HFFc6 (cell line): ENCODE results near the gene SLC6A8. TPM values are rescaled to one million over a fixed set of nuclear protein-coding genes. Genes with fewer than 3 reads are reported as not detected.
"Not testable (repeated sequence)": the region's sequence is repeated elsewhere in the genome, so short reads cannot be mapped to it uniquely, and the experiment has no call there.

ENCODE experiments used
- DNase-seq: peaks from one replicate; pipeline ENCODE4 v3.0.0-alpha.2; 2018
- H3K27ac Mint-ChIP-seq: 2 replicates; pipeline ENCODE4 v1.8.0; 2020; ENCODE audit warnings: mild to moderate bottlenecking, mixed read lengths
- H3K27me3 Mint-ChIP-seq: 2 replicates; pipeline ENCODE4 v1.8.0; 2021; ENCODE audit warnings: mild to moderate bottlenecking, moderate library complexity, mixed read lengths; ENCODE audit not compliant: insufficient read depth
- H3K36me3 Mint-ChIP-seq: 2 replicates; pipeline ENCODE4 v1.8.0; 2021; ENCODE audit warnings: low read depth, mixed read lengths
- H3K4me1 Mint-ChIP-seq: 2 replicates; pipeline ENCODE4 v1.8.0; 2020; ENCODE audit warnings: low read depth, mixed read lengths
- H3K4me3 Mint-ChIP-seq: 2 replicates; pipeline ENCODE4 v1.8.0; 2020; ENCODE audit warnings: mild to moderate bottlenecking, moderate library complexity, mixed read lengths
- H3K9me3 Mint-ChIP-seq: 2 replicates; pipeline ENCODE4 v1.8.0; 2020; ENCODE audit warnings: mild to moderate bottlenecking, mixed read lengths
- total RNA-seq, 6 experiments: library from RNA; stranded (reverse); fragmentation: NEBNext Ultra II Directional; extraction: Animal tissue kit (Norgen Biotek cat#: 25700); gene quantifications; 2 replicates in 1 of 6; 3 replicates in 5 of 6; pipeline ENCODE4 v1.2.3, GENCODE V29; 2021
- TF ChIP-seq, protein P1 (sequence below): fragments of 200-600 bp; sonication (generic); IDR thresholded peaks from 2 replicates; pipeline ENCODE4 v1.5.0; 2021; ENCODE audit warnings: antibody characterized with exemption, mild to moderate bottlenecking

SLC6A8 gene
- total RNA-seq, 6 experiments from 2014 or later, result 14.0 to 33.8 (median 17.7) TPM

- no peak overlapping the region; the same call in 1 of the 2 replicates for H3K27ac Mint-ChIP-seq
- H3K4me3 Mint-ChIP-seq, result no peak overlapping the region
- no peaks in the 10 kb centered on the region for H3K36me3 Mint-ChIP-seq
- no peaks in the 10 kb centered on the region for H3K9me3 Mint-ChIP-seq
- DNase-seq, result no peak
- TF ChIP-seq, protein P1, sequence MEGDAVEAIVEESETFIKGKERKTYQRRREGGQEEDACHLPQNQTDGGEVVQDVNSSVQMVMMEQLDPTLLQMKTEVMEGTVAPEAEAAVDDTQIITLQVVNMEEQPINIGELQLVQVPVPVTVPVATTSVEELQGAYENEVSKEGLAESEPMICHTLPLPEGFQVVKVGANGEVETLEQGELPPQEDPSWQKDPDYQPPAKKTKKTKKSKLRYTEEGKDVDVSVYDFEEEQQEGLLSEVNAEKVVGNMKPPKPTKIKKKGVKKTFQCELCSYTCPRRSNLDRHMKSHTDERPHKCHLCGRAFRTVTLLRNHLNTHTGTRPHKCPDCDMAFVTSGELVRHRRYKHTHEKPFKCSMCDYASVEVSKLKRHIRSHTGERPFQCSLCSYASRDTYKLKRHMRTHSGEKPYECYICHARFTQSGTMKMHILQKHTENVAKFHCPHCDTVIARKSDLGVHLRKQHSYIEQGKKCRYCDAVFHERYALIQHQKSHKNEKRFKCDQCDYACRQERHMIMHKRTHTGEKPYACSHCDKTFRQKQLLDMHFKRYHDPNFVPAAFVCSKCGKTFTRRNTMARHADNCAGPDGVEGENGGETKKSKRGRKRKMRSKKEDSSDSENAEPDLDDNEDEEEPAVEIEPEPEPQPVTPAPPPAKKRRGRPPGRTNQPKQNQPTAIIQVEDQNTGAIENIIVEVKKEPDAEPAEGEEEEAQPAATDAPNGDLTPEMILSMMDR, result no peak
- peaks cover 8% of the 10 kb centered on the region; the same call in 1 of the 2 replicates for H3K4me1 Mint-ChIP-seq
- H3K27me3 Mint-ChIP-seq, result peaks cover 1% of the 10 kb centered on the region; the same call in 1 of the 2 replicates
Measured at GRCh38 chrX:153697924-153698865, 10.5 kb downstream of the SLC6A8 start.

DNA sequence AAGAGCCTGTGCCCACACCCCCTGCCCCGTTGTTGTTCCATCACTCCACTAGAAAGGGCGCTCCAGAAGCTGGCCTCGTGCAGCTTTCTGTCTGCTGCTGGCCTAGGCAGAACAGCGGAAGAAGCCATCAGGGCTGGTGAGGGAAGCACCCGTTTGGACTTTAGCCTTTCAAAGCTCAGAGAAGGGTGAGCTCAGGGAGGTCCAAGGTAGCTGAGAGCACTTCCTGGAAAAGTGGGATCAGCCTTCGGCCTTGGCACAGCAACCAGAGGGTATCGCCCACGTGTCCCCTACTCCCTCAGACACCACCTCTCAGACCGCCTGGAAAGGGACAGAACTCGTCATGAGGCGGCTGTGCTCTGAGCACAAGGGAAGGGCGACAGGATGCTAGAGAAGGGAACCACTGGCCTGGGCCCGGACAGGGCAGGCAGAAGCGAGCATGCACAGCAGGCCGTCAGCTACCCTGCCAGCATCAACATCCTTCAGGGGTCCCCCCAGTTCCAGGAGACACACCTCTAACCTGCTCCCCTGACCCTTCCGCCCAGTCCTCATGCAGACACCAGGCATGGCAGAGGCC, 11.6 kb downstream of the SLC6A8 start:
- not testable (repeated sequence) for H3K4me1 Mint-ChIP-seq, DNase-seq, H3K4me3 Mint-ChIP-seq, H3K9me3 Mint-ChIP-seq, H3K27ac Mint-ChIP-seq, H3K36me3 Mint-ChIP-seq, H3K27me3 Mint-ChIP-seq

DNA sequence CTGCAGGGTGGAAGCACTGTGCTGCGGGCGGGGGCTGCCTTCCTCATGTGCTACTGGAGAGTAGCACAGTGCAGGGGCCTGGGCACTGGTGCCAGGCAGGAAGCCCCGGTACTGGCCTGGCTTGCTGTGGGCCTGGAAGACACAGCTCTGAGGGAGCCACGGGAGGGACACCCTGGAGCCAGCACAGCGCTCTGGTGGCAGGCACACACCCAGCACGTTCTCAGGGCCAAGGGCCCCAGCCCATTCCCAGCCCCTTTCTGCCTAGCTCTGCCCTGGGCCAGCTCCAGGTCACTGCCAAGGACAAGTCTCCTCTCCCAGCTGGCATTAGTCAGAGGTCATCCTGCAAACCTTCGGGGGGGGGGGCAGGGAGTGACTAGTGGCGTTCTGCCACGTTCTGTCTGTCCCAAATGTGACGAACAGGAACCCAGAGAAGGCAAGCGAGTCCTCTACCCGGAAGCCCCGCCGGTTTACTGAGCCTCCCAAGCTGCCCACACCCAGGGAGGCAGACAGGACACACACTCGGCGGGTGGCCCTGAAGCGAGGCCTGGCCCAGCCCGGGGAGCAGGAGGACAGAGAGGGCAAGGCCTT, 12.2 kb downstream of the SLC6A8 start:
- not testable (repeated sequence) for DNase-seq, H3K9me3 Mint-ChIP-seq, H3K4me3 Mint-ChIP-seq, H3K4me1 Mint-ChIP-seq, H3K36me3 Mint-ChIP-seq, H3K27ac Mint-ChIP-seq, H3K27me3 Mint-ChIP-seq

- DNase-seq, result no peak
- Mint-ChIP-seq H3K4me3 (no peak overlapping the region; the same call in 1 of the 2 replicates), H3K4me1 (peaks cover 8% of the 10 kb centered on the region; the same call in 1 of the 2 replicates), H3K9me3 (no peaks in the 10 kb centered on the region), H3K36me3 (no peaks in the 10 kb centered on the region), H3K27me3 (peaks cover 1% of the 10 kb centered on the region; the same call in 1 of the 2 replicates), H3K27ac (peak overlapping the region; percentile 48)
- TF ChIP-seq, protein P1, result no peak
Measured at GRCh38 chrX:153700376-153700945, 12.7 kb downstream of the SLC6A8 start.

- no peaks in the 10 kb centered on the region for H3K36me3 Mint-ChIP-seq
- peaks cover 1% of the 10 kb centered on the region; the same call in 1 of the 2 replicates for H3K27me3 Mint-ChIP-seq
- H3K4me3 Mint-ChIP-seq, result no peak overlapping the region
- TF ChIP-seq, protein P1, result no peak
- peak overlapping the region; percentile 48 for H3K27ac Mint-ChIP-seq
- no peaks in the 10 kb centered on the region for H3K9me3 Mint-ChIP-seq
- H3K4me1 Mint-ChIP-seq, result peaks cover 8% of the 10 kb centered on the region; the same call in 1 of the 2 replicates
- DNase-seq, result no peak
Measured at GRCh38 chrX:153700967-153701366, 13.2 kb downstream of the SLC6A8 start.

DNA sequence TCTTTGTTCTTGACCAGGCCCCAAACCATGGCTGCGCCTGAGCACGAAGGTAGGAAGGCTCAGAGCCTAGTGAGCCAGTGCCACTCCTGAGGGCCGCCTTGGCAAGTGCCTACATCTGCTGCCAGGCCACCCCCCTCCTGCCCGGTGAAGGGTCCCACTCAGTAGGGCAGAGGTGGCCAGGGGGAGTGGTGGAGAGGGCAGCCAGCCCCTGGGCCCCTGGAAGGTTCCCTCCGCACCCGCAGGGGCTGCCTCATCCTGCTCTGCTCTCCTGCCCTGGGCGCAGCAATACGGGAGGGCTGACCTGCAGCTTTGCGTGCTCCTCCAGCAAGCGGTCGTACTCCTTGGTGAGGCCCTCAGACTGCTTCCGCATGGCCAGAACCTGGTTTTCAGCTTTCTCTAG, 14.0 kb downstream of the SLC6A8 start:
- Mint-ChIP-seq H3K9me3 (no peaks in the 10 kb centered on the region), H3K27ac (no peak overlapping the region), H3K27me3 (peaks cover 1% of the 10 kb centered on the region), H3K36me3 (no peaks in the 10 kb centered on the region), H3K4me3 (no peak overlapping the region), H3K4me1 (peaks cover 8% of the 10 kb centered on the region; the same call in 1 of the 2 replicates)
- no peak for DNase-seq
- TF ChIP-seq, protein P1, result no peak
